ENCODE data around the gene THSD7B.

The THSD7B gene

DNA sequence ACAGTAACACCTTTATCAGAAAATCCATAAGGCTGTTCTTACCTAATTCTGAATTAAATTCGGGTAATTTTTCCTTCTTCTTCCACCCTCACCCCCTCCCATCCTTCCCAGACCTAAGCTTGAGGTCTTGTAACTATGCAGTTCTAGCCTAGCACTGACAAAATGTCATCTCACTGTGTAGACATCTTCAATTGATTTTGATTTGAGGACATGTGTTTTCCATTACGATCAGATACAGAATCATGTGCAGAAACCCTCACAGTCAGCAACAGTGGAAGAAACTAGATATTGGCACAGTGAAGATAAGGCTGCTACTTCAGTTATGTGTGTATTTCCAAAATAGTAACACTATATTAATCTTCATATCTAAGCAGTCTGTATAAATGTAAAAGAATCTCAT lies 244.6 kb downstream of the THSD7B start:
- TF ChIP-seq, protein P1, sequence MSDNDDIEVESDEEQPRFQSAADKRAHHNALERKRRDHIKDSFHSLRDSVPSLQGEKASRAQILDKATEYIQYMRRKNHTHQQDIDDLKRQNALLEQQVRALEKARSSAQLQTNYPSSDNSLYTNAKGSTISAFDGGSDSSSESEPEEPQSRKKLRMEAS (IDR thresholded peaks at IDR 0.05), result no peak
- TF ChIP-seq TCF12 (IDR thresholded peaks at IDR 0.05; ENCODE audit: low read depth) (no peak), EGR1 (IDR thresholded peaks at IDR 0.05) (no peak), RAD21 (IDR thresholded peaks at IDR 0.05; ENCODE audit: low read depth) (no peak), YY1 (IDR thresholded peaks at IDR 0.05; ENCODE audit: low read depth) (no peak)
- TF ChIP-seq, protein P2, sequence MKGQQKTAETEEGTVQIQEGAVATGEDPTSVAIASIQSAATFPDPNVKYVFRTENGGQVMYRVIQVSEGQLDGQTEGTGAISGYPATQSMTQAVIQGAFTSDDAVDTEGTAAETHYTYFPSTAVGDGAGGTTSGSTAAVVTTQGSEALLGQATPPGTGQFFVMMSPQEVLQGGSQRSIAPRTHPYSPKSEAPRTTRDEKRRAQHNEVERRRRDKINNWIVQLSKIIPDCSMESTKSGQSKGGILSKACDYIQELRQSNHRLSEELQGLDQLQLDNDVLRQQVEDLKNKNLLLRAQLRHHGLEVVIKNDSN (IDR thresholded peaks at IDR 0.05), result no peak

DNA sequence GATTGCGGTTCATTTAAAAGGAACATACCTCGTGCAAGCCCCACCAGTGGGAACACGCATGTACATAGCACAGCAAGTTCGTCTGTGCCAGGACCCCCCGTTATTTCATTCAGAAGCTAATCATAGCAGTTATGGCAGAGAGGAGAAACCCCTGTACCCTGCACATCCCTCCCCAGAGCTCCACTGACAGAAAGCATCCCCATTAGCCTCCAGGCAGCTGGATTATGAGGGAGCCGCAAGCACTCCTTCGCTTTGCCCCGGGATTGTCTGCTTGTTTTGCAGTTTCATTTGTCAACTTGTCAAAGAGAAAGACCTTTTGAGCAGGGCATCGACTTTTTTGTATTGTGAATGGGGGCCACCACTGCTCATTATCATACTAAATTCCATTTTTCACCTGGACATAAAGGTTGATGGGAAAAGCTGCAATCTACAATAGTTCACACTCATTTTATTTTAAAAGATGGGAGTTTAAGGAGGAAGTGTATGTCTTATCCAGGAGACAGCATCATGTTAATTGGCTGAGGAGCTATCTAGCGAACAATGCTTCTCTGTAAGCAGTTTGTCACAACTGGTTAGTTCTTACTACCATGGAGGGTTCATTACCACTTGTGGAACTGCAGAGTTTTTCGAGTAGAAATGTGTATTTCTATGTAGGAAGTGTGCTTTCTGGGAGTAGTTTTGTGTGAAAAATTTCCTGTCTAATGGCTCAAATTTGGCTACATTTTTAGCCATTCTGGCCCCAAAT lies 255.3 kb downstream of the THSD7B start:
- TF ChIP-seq CEBPB (IDR thresholded peaks at IDR 0.05), result no peak
- TF ChIP-seq, protein P3, sequence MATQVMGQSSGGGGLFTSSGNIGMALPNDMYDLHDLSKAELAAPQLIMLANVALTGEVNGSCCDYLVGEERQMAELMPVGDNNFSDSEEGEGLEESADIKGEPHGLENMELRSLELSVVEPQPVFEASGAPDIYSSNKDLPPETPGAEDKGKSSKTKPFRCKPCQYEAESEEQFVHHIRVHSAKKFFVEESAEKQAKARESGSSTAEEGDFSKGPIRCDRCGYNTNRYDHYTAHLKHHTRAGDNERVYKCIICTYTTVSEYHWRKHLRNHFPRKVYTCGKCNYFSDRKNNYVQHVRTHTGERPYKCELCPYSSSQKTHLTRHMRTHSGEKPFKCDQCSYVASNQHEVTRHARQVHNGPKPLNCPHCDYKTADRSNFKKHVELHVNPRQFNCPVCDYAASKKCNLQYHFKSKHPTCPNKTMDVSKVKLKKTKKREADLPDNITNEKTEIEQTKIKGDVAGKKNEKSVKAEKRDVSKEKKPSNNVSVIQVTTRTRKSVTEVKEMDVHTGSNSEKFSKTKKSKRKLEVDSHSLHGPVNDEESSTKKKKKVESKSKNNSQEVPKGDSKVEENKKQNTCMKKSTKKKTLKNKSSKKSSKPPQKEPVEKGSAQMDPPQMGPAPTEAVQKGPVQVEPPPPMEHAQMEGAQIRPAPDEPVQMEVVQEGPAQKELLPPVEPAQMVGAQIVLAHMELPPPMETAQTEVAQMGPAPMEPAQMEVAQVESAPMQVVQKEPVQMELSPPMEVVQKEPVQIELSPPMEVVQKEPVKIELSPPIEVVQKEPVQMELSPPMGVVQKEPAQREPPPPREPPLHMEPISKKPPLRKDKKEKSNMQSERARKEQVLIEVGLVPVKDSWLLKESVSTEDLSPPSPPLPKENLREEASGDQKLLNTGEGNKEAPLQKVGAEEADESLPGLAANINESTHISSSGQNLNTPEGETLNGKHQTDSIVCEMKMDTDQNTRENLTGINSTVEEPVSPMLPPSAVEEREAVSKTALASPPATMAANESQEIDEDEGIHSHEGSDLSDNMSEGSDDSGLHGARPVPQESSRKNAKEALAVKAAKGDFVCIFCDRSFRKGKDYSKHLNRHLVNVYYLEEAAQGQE (IDR thresholded peaks at IDR 0.05; ENCODE audit: low read depth), result no peak
- TF ChIP-seq, protein P2 (IDR thresholded peaks at IDR 0.05), result no peak
- TF ChIP-seq TCF12 (IDR thresholded peaks at IDR 0.05; ENCODE audit: low read depth), result no peak
- TF ChIP-seq EP300 (IDR thresholded peaks at IDR 0.05; ENCODE audit: borderline replicate concordance), result no peak
- no peak for TF ChIP-seq NFIC (IDR thresholded peaks at IDR 0.05)
- TF ChIP-seq RAD21 (IDR thresholded peaks at IDR 0.05; ENCODE audit: low read depth), result no peak
- TF ChIP-seq ZBTB7A (IDR thresholded peaks at IDR 0.05; ENCODE audit: low read depth), result no peak
- no peak for TF ChIP-seq EGR1 (IDR thresholded peaks at IDR 0.05)
- TF ChIP-seq CREB1 (IDR thresholded peaks at IDR 0.05; ENCODE audit: low read depth), result no peak
- no peak for TF ChIP-seq YY1 (IDR thresholded peaks at IDR 0.05; ENCODE audit: low read depth)
- no peak for TF ChIP-seq TAF1 (IDR thresholded peaks at IDR 0.05; ENCODE audit: low read depth)
- TF ChIP-seq, protein P1 (IDR thresholded peaks at IDR 0.05), result no peak
- TF ChIP-seq FOXM1 (IDR thresholded peaks at IDR 0.05; ENCODE audit: borderline replicate concordance, low read depth), result no peak
- no peak for TF ChIP-seq TEAD4 (IDR thresholded peaks at IDR 0.05)

DNA sequence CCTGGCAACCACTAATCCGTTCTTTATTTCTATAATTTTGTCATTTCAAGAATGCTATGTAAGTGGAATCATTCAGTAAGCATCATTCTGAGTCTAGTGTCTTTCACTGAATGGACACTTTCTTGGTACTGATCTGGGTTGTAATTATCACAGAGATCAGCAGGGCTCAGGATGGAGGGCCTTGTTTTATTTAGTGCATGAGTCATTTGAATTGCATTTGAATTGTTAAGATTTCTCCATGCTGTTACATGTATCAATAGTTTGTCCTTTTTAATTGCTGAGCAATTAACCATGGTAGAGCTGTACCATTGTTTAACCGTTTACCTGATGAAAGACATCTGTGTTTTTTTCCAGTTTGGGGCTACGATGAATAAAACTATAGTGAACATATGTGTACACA lies 256.4 kb downstream of the THSD7B start:
- no peak for TF ChIP-seq FOXM1 (IDR thresholded peaks at IDR 0.05; ENCODE audit: borderline replicate concordance, low read depth)
- TF ChIP-seq RAD21 (IDR thresholded peaks at IDR 0.05; ENCODE audit: low read depth), result no peak
- TF ChIP-seq, protein P1 (IDR thresholded peaks at IDR 0.05), result no peak
- no peak for TF ChIP-seq ZBTB7A (IDR thresholded peaks at IDR 0.05; ENCODE audit: low read depth)
- TF ChIP-seq TEAD4 (IDR thresholded peaks at IDR 0.05), result no peak
- TF ChIP-seq EGR1 (IDR thresholded peaks at IDR 0.05), result no peak
- TF ChIP-seq NFIC (IDR thresholded peaks at IDR 0.05), result no peak
- TF ChIP-seq EP300 (IDR thresholded peaks at IDR 0.05; ENCODE audit: borderline replicate concordance), result no peak
- no peak for TF ChIP-seq CREB1 (IDR thresholded peaks at IDR 0.05; ENCODE audit: low read depth)
- TF ChIP-seq YY1 (IDR thresholded peaks at IDR 0.05; ENCODE audit: low read depth), result no peak
- TF ChIP-seq TCF12 (IDR thresholded peaks at IDR 0.05; ENCODE audit: low read depth), result no peak
- TF ChIP-seq TAF1 (IDR thresholded peaks at IDR 0.05; ENCODE audit: low read depth), result no peak
- TF ChIP-seq, protein P3 (IDR thresholded peaks at IDR 0.05; ENCODE audit: low read depth), result no peak
- TF ChIP-seq, protein P2 (IDR thresholded peaks at IDR 0.05), result no peak
- TF ChIP-seq CEBPB (IDR thresholded peaks at IDR 0.05), result no peak

DNA sequence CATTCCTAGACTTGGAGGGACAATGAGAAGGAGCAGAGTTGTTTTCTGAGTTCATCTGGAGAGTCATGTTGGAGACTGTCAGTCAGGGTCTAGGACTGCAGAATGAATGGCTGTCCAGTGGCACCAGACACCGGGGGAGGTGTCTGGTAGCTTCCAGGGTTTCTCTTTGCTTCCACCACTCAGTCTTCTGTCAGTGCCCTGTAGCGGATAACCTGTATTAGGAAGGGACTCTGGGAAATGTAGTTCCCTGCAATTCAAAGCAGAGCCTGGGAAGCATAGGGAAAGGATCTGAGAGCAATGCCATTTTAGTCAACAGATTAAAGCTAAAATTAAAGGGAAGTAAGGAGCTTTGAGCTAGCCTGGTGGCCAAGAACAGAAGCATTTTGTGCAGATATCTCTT lies 257.9 kb downstream of the THSD7B start:
- TF ChIP-seq RAD21 (IDR thresholded peaks at IDR 0.05; ENCODE audit: low read depth) (no peak), EP300 (IDR thresholded peaks at IDR 0.05; ENCODE audit: borderline replicate concordance) (no peak), ZBTB7A (IDR thresholded peaks at IDR 0.05; ENCODE audit: low read depth) (no peak), TAF1 (IDR thresholded peaks at IDR 0.05; ENCODE audit: low read depth) (no peak), TCF12 (IDR thresholded peaks at IDR 0.05; ENCODE audit: low read depth) (no peak), CREB1 (IDR thresholded peaks at IDR 0.05; ENCODE audit: low read depth) (no peak), TEAD4 (IDR thresholded peaks at IDR 0.05) (no peak), CEBPB (IDR thresholded peaks at IDR 0.05) (no peak), NFIC (IDR thresholded peaks at IDR 0.05) (no peak), YY1 (IDR thresholded peaks at IDR 0.05; ENCODE audit: low read depth) (no peak), EGR1 (IDR thresholded peaks at IDR 0.05) (no peak), FOXM1 (IDR thresholded peaks at IDR 0.05; ENCODE audit: borderline replicate concordance, low read depth) (no peak)
- TF ChIP-seq, protein P2 (IDR thresholded peaks at IDR 0.05), result no peak
- TF ChIP-seq, protein P3 (IDR thresholded peaks at IDR 0.05; ENCODE audit: low read depth), result no peak
- TF ChIP-seq, protein P1 (IDR thresholded peaks at IDR 0.05), result no peak
